Body of pancreas (tissue), 4 donors: ENCODE results near the gene PDE8B. TPM values are rescaled to one million over a fixed set of nuclear protein-coding genes. Genes with fewer than 3 reads are reported as not detected.

Experiments
- ATAC-seq: fragments of 150-250 bp; one replicate; pipeline ENCODE4 v1.9.1; 2016
- DNase-seq, 4 donors: peaks; one replicate each; pipeline ENCODE4 v3.0.0-alpha.2; 2019
- H3K27ac ChIP-seq, 4 donors: fragments of 200-600 bp; sonication (generic); 1 replicate in 3 of 4; 2 replicates in 1 of 4; pipeline versions ENCODE4 v1.5.1 to v1.6.1; 2016 to 2019; ENCODE audit warnings: mild to moderate bottlenecking in 1 of 4, mixed read lengths in 1 of 4, moderate library complexity in 1 of 4
- H3K27me3 ChIP-seq, 2 donors: fragments of 200-600 bp; sonication (generic); one replicate each; pipeline ENCODE4 v1.6.0; 2016; ENCODE audit warnings: mild to moderate bottlenecking in 1 of 2
- H3K36me3 ChIP-seq, 2 donors: fragments of 200-600 bp; sonication (generic); replicated peaks in 1 of 2; 2 replicates each; pipeline ENCODE4 v1.5.1; 2016; ENCODE audit warnings: low read depth in 2 of 2; ENCODE audit not compliant: insufficient read depth in 1 of 2
- H3K4me1 ChIP-seq: fragments of 200-600 bp; sonication (generic); one replicate; pipeline ENCODE4 v1.6.0; 2016
- H3K4me3 ChIP-seq, 2 donors: fragments of 200-600 bp; sonication (generic); 1 replicate in 1 of 2; 2 replicates in 1 of 2; pipeline ENCODE4 v1.5.1; 2016 to 2019
- H3K9me3 ChIP-seq, 3 donors: fragments of 200-600 bp; sonication (generic); 1 replicate in 2 of 3; 2 replicates in 1 of 3; pipeline ENCODE4 v1.5.1; 2016
- POLR2A ChIP-seq, 3 donors: fragments of 450-650 bp; IDR thresholded peaks; one replicate each; pipeline ENCODE4 v1.6.1; 2016; ENCODE audit warnings: antibody characterized with exemption in 3 of 3, mild to moderate bottlenecking in 2 of 3
- WGBS, 2 donors: methylation state at CpG; one replicate each; pipeline ENCODE4 v1.1.5; 2017; 5-methylcytosine and 5-hydroxymethylcytosine counted together
- intact Hi-C: fragments of 100-400 bp; cut with DNase I; formaldehyde crosslinking; loops from one replicate; pipeline ENCODE4 v1.15.1; 2023
- total RNA-seq, 2 donors: library from RNA; depleted of rRNA; stranded (reverse); fragments of >200 nt; gene quantifications; one replicate each; pipeline ENCODE4 v1.1.0, GENCODE V29; 2016
- TF ChIP-seq, protein P1 (sequence below), 7 experiments: fragments of 450-650 bp in 4 of 7; fragments of 200-600 bp in 3 of 7; sonication (generic) in 3 of 7; IDR thresholded peaks; one replicate each; pipeline ENCODE4 v1.5.1; 2016 to 2019; ENCODE audit warnings: antibody characterized with exemption in 7 of 7

Gene PDE8B
- total RNA-seq, 2 donors from 2014 or later: 8.3 to 15.8 TPM

DNA sequence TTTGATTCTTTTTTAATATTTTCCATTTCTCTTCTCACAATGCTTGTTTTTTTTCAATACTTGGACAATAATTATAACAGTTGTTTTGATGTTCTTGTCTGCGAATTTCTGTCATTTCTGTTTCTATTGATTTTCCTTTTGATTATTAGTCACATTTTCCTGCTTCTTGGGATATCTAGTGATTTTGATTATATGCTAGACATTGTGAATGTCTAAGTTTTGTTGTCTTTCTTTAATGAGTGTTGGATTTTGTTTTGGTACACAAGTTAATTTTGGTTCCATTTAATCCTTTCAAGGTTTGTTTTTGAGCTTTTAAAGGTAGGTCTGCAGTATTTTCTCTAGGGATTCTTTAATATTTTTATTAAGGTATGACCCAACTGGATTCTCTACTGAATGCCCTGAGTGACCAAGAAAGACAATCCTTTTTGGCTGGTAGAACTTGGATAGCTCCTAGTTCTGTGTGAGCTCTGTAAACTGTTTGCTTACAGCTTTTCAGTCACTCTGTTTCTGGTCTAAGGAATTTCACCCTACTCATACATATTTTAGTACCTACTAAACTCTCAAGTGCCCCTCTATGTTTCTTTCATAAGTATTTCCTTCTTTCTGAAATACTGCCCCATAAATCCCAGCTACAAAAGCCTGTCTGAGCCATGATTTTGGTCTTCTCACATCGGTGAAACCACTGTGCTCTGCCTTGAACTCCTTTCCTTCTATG lies 12.5 kb upstream of the PDE8B start:
- intact Hi-C loops: no loop called here
- Histone ChIP-seq H3K36me3 (no peaks in the 10 kb centered on the region), H3K9me3 (no peaks in the 10 kb centered on the region), H3K4me3 (no peak overlapping the region), H3K27me3 (no peaks in the 10 kb centered on the region), H3K4me1 (no peaks in the 10 kb centered on the region), H3K27ac (no peak overlapping the region)
- ATAC-seq (no peak), DNase-seq (no peak)
- TF ChIP-seq, protein P1, sequence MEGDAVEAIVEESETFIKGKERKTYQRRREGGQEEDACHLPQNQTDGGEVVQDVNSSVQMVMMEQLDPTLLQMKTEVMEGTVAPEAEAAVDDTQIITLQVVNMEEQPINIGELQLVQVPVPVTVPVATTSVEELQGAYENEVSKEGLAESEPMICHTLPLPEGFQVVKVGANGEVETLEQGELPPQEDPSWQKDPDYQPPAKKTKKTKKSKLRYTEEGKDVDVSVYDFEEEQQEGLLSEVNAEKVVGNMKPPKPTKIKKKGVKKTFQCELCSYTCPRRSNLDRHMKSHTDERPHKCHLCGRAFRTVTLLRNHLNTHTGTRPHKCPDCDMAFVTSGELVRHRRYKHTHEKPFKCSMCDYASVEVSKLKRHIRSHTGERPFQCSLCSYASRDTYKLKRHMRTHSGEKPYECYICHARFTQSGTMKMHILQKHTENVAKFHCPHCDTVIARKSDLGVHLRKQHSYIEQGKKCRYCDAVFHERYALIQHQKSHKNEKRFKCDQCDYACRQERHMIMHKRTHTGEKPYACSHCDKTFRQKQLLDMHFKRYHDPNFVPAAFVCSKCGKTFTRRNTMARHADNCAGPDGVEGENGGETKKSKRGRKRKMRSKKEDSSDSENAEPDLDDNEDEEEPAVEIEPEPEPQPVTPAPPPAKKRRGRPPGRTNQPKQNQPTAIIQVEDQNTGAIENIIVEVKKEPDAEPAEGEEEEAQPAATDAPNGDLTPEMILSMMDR (IDR thresholded peaks at IDR 0.05): no peak
- TF ChIP-seq POLR2A (IDR thresholded peaks at IDR 0.05): no peak
- 65 to 83% methylated on average over 2 of the region's 2 CpGs for WGBS, 2 donors

DNA sequence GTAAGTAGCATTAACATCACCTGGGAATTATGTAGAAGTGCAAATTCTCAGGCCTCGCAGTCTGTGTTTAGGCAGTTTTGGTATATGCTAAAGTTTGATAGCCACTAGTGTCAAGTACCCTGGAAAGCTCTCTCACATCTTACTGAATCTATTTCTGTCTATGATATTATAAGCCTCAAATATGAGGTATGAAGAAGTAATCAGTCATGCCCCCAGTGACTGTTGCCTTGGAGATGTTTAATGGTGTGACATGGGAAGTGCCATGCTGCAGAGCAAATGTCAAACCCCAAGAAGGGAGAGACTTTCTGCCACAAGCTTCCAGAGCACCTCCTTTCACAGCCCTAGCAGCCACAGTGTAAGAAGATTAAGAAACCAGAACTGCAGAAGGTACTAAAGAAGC lies 9.8 kb upstream of the PDE8B start:
- H3K4me1 ChIP-seq: no peaks in the 10 kb centered on the region
- H3K4me3 ChIP-seq: no peak overlapping the region
- DNase-seq: no peak
- H3K27ac ChIP-seq: no peak overlapping the region
- 83 to 100% methylated on average over 1 of the region's 1 CpG for WGBS, 2 donors
- ATAC-seq: no peak
- intact Hi-C loops: no loop called here
- no peaks in the 10 kb centered on the region for H3K27me3 ChIP-seq
- H3K36me3 ChIP-seq: no peaks in the 10 kb centered on the region
- no peak for TF ChIP-seq POLR2A (IDR thresholded peaks at IDR 0.05)
- TF ChIP-seq, protein P1 (IDR thresholded peaks at IDR 0.05): no peak
- no peaks in the 10 kb centered on the region for H3K9me3 ChIP-seq

DNA sequence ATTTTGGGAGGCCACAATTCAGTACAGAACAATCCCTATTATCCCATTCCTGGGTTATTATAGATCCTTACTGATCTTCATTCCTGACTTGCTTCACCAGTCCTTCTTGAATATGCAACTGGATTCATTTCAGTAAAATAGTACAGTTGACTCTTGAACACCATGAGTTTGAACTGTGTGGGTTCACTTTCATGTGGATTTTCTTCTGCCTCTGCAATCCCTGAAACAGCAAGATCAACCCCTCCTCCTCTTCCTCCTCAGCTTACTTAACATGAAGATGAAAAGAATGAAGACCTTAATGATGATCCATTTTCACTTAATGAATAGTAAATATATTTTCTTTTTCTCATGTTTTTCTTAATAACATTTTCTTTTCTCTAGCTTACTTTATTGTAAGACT lies 8.3 kb upstream of the PDE8B start:
- Histone ChIP-seq H3K4me1 (no peaks in the 10 kb centered on the region), H3K27ac (no peak overlapping the region), H3K36me3 (no peaks in the 10 kb centered on the region), H3K9me3 (no peaks in the 10 kb centered on the region), H3K27me3 (no peaks in the 10 kb centered on the region), H3K4me3 (no peak overlapping the region)
- DNase-seq (no peak), ATAC-seq (no peak)
- TF ChIP-seq, protein P1 (IDR thresholded peaks at IDR 0.05): no peak
- no peak for TF ChIP-seq POLR2A (IDR thresholded peaks at IDR 0.05)
- intact Hi-C loops: no loop called here

DNA sequence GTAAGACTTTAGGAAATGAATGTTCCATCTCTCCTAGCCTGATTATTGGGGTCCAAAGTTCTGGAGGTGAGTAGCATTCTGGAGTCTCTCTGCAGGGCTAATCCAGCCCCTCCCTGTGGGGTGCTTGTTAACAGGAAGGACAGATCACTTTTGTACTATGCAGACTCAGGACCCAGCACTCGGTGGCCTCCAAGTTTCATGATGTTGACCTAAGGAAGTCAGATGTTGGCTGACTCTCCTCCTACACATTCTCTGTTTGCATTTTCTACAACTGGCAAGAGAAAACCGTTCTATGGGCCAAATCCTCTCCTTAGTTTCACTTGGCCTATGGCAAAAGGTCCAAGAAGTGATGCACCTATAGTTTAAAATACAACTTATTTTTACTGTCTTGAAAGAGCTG lies 5.5 kb upstream of the PDE8B start:
- no peak for ATAC-seq
- TF ChIP-seq, protein P1 (IDR thresholded peaks at IDR 0.05): no peak
- TF ChIP-seq POLR2A (IDR thresholded peaks at IDR 0.05): no peak
- peaks cover 3% of the 10 kb centered on the region for H3K4me1 ChIP-seq
- no peak for DNase-seq
- H3K27me3 ChIP-seq: no peaks in the 10 kb centered on the region
- no peak overlapping the region for H3K4me3 ChIP-seq
- H3K9me3 ChIP-seq: no peaks in the 10 kb centered on the region
- intact Hi-C loops: no loop called here
- 27 to 50% methylated on average over 2 of the region's 2 CpGs for WGBS, 2 donors
- no peaks in the 10 kb centered on the region for H3K36me3 ChIP-seq
- no peak overlapping the region for H3K27ac ChIP-seq
